Measurements from ENCODE around the gene DUSP14. TPM values are rescaled to one million over a fixed set of nuclear protein-coding genes. Genes with fewer than 3 reads are reported as not detected.

DUSP14 gene
- total and polyA plus RNA-seq, 2 of the 13 experiments (the other 11 are each of a cell fraction or from before 2014, with no cell fraction given), result 33.5 to 39.8 TPM

DNA sequence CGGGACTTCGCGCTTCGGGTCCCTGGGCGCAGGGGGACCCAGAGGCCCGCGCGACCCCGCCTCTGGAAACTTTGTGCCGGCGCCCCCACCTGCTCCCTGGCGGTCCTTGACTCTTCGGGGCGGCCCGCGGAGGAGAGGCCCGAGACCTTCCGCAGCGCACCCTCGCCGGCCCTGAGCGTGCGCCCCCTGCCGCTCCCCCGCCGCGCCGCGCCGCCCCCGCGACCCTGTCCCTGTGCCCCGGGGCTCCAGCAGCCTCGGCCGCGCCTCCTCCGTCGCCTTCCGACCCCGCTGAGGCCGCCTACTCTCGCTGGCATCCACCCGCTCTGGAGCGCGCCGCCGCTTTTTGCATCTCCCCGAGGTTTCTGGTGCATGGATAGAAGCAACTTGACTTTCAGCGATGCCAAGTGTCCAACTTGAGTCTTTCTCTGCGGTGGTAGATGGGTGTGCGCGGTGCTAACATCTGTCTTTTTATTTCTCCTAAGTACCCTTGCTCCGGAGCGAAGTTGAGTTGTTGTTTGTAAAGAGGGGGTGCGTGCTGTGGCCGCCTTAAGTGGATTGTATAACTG lies 414 bp downstream of the DUSP14 start (continued):
- TF ChIP-seq ZNF280D (CRISPR knock-in tag; IDR thresholded peaks at IDR 0.05) (no peak), ZNF343 (CRISPR knock-in tag; IDR thresholded peaks at IDR 0.05) (no peak; the same call in 1 of the 2 replicates), MTA3 (CRISPR knock-in tag; IDR thresholded peaks at IDR 0.05) (no peak), CHD4 (IDR thresholded peaks at IDR 0.05; ENCODE audit: borderline replicate concordance, low read length) (no peak), PAX8 (CRISPR knock-in tag; IDR thresholded peaks at IDR 0.05; ENCODE audit: borderline replicate concordance) (no peak), KLF16 (CRISPR knock-in tag; IDR thresholded peaks at IDR 0.05) (no peak), MXD4 (CRISPR knock-in tag; IDR thresholded peaks at IDR 0.05) (no peak; the same call in 1 of the 2 replicates), ADNP (CRISPR knock-in tag; IDR thresholded peaks at IDR 0.05) (no peak), ZNF335 (CRISPR knock-in tag; IDR thresholded peaks at IDR 0.05) (no peak), ZNF235 (CRISPR knock-in tag; IDR thresholded peaks at IDR 0.05; ENCODE audit: borderline replicate concordance) (no peak), ZNF639 (CRISPR knock-in tag; conservative IDR thresholded peaks at IDR 0.05) (no peak), ERF (CRISPR knock-in tag; IDR thresholded peaks at IDR 0.05) (no peak), NR2F6 (IDR thresholded peaks at IDR 0.05) (no peak), NR2F6 (CRISPR knock-in tag; IDR thresholded peaks at IDR 0.05) (peak; percentile 34; the same call in 1 of the 2 replicates), HMGA1 (CRISPR knock-in tag; conservative IDR thresholded peaks at IDR 0.05) (no peak), MAX (IDR thresholded peaks at IDR 0.05) (no peak), ZNF264 (CRISPR knock-in tag; IDR thresholded peaks at IDR 0.05) (no peak), ATM (IDR thresholded peaks at IDR 0.05; ENCODE audit: borderline replicate concordance) (no peak), HDAC1 (CRISPR knock-in tag; IDR thresholded peaks at IDR 0.05) (no peak), ZNF501 (CRISPR knock-in tag; IDR thresholded peaks at IDR 0.05) (no peak), YEATS4 (CRISPR knock-in tag; IDR thresholded peaks at IDR 0.05; ENCODE audit: borderline replicate concordance) (no peak), SMYD3 (CRISPR knock-in tag; IDR thresholded peaks at IDR 0.05) (no peak), TRAFD1 (CRISPR knock-in tag; IDR thresholded peaks at IDR 0.05; ENCODE audit: borderline replicate concordance) (no peak), ZNF205 (CRISPR knock-in tag; IDR thresholded peaks at IDR 0.05) (no peak)
- TF ChIP-seq, protein P1, sequence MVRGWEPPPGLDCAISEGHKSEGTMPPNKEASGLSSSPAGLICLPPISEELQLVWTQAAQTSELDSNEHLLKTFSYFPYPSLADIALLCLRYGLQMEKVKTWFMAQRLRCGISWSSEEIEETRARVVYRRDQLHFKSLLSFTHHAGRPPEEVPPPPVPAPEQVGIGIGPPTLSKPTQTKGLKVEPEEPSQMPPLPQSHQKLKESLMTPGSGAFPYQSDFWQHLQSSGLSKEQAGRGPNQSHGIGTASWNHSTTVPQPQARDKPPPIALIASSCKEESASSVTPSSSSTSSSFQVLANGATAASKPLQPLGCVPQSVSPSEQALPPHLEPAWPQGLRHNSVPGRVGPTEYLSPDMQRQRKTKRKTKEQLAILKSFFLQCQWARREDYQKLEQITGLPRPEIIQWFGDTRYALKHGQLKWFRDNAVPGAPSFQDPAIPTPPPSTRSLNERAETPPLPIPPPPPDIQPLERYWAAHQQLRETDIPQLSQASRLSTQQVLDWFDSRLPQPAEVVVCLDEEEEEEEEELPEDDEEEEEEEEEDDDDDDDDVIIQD (CRISPR knock-in tag; IDR thresholded peaks at IDR 0.05; ENCODE audit: low read depth), result no peak

Measured in HepG2 (cell line).